GM18517 (cell line): ENCODE results near the gene PABPN1L.

Experiments
- ATAC-seq: cut with Tn5 transposase; IDR thresholded peaks from one replicate; pipeline ENCODE4 v1.9.1; 2021; ENCODE audit warnings: mild to moderate bottlenecking, moderate library complexity; ENCODE audit not compliant: unreplicated experiment

Gene PABPN1L

GRCh38 chr16:88853325-88853941 lies 13.0 kb downstream of the PABPN1L start:
- no peak for ATAC-seq

- no peak for ATAC-seq
Measured at GRCh38 chr16:88851616-88852015, 14.8 kb downstream of the PABPN1L start.

GRCh38 chr16:88850531-88851199 lies 15.8 kb downstream of the PABPN1L start:
- ATAC-seq = no peak

GRCh38 chr16:88848557-88848956 lies 17.9 kb downstream of the PABPN1L start:
- ATAC-seq = no peak

- ATAC-seq = no peak
Measured at GRCh38 chr16:88847654-88848053, 18.8 kb downstream of the PABPN1L start.

GRCh38 chr16:88846088-88846487 lies 20.4 kb downstream of the PABPN1L start:
- ATAC-seq = no peak

- no peak for ATAC-seq
Measured at GRCh38 chr16:88844419-88845036, 21.9 kb downstream of the PABPN1L start.

- no peak for ATAC-seq
Measured at GRCh38 chr16:88843256-88843655, 23.2 kb downstream of the PABPN1L start.

- ATAC-seq = no peak
Measured at GRCh38 chr16:88842806-88843205, 23.7 kb downstream of the PABPN1L start.

GRCh38 chr16:88842308-88842756 lies 24.1 kb downstream of the PABPN1L start:
- ATAC-seq = no peak

GRCh38 chr16:88841521-88842307 lies 24.7 kb downstream of the PABPN1L start:
- ATAC-seq = no peak

GRCh38 chr16:88840600-88841215 lies 25.8 kb downstream of the PABPN1L start:
- no peak for ATAC-seq

GRCh38 chr16:88839745-88840599 lies 26.5 kb downstream of the PABPN1L start:
- no peak for ATAC-seq

GRCh38 chr16:88839026-88839529 lies 27.4 kb downstream of the PABPN1L start:
- ATAC-seq = no peak

- no peak for ATAC-seq
Measured at GRCh38 chr16:88838566-88838965, 27.9 kb downstream of the PABPN1L start.

GRCh38 chr16:88837806-88838205 lies 28.7 kb downstream of the PABPN1L start:
- no peak for ATAC-seq

GRCh38 chr16:88836791-88837190 lies 29.7 kb downstream of the PABPN1L start:
- no peak for ATAC-seq

- no peak for ATAC-seq
Measured at GRCh38 chr16:88835818-88836217, 30.6 kb downstream of the PABPN1L start.

GRCh38 chr16:88835383-88835782 lies 31.1 kb downstream of the PABPN1L start:
- no peak for ATAC-seq

- ATAC-seq = no peak
Measured at GRCh38 chr16:88834670-88835069, 31.8 kb downstream of the PABPN1L start.
